Measurements from ENCODE around the gene CSTB.

DNA sequence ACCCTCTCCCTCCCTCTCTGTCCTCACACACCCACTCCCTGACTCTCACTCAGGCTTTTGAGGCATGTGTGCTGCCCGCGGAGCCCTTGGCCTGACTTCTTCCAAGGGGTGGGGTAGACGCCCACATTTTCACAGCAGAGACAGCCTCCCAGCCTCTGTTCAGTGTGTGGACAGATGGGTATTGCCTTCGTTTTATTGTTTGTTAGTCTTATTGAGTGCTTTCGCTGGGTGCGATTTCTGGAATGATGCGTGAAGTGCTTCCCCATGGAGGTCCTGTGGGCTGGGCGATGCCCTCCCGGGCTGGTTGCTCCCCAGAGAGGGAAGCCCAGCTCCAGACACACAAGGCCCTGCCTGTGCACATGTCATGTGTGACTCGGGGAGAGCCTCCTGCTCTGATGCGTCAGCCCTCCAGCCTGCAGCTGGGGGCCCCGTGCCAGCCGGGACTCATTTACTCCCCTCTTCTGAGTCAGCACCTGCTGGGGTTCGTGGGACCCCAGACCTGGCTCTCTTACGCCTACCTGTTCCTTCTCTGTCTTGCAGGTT is 42.5 kb downstream of the CSTB start:
- TF ChIP-seq, protein P1, sequence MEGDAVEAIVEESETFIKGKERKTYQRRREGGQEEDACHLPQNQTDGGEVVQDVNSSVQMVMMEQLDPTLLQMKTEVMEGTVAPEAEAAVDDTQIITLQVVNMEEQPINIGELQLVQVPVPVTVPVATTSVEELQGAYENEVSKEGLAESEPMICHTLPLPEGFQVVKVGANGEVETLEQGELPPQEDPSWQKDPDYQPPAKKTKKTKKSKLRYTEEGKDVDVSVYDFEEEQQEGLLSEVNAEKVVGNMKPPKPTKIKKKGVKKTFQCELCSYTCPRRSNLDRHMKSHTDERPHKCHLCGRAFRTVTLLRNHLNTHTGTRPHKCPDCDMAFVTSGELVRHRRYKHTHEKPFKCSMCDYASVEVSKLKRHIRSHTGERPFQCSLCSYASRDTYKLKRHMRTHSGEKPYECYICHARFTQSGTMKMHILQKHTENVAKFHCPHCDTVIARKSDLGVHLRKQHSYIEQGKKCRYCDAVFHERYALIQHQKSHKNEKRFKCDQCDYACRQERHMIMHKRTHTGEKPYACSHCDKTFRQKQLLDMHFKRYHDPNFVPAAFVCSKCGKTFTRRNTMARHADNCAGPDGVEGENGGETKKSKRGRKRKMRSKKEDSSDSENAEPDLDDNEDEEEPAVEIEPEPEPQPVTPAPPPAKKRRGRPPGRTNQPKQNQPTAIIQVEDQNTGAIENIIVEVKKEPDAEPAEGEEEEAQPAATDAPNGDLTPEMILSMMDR (IDR thresholded peaks at IDR 0.05; ENCODE audit: poor library complexity) = no peak
- TF ChIP-seq EZH2phosphoT487 (IDR thresholded peaks at IDR 0.05; ENCODE audit: low read depth, severe bottlenecking, unreplicated experiment) (no peak), EZH2 (IDR thresholded peaks at IDR 0.05; ENCODE audit: borderline replicate concordance) (no peak)

Measured in hepatocyte (in vitro differentiated cells).